ENCODE measurements around the gene NRXN3.

DNA sequence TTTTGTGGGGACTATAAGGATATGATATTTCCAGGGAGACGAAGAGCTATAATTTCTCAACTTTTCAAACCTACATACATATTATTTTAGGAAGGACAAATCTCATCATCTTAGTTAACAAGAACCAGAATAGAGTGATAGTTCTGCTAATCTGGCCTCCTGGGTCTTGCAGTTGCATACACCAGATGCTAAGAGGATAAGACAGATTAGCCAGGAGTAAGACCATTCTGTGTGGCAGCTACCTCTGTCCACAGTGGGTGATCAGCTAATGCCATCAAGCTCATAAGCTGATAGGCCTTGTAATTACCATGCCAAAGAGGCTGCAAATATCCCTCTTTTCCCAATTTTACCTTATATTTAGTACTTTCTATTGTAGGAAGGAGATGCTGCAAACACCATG, 776.8 kb downstream of the NRXN3 start:
- TF ChIP-seq CTCF (conservative IDR thresholded peaks at IDR 0.05; ENCODE audit: low read length) (no peak), EZH2phosphoT487 (IDR thresholded peaks at IDR 0.05; ENCODE audit: borderline replicate concordance, low read depth, low read length) (no peak)
